GM18511 (cell line): ENCODE data around the gene ACADL.
A peak's percentile ranks its signal among the peaks of the same experiment; 100 is the strongest.

ENCODE experiments used
- ATAC-seq: cut with Tn5 transposase; IDR thresholded peaks from one replicate; pipeline ENCODE4 v1.9.1; 2021; ENCODE audit warnings: mild to moderate bottlenecking, moderate library complexity; ENCODE audit not compliant: unreplicated experiment

The ACADL gene

GRCh38 chr2:210170446-210171303 is 54.6 kb downstream of the ACADL start:
- ATAC-seq: peak; percentile 72

DNA sequence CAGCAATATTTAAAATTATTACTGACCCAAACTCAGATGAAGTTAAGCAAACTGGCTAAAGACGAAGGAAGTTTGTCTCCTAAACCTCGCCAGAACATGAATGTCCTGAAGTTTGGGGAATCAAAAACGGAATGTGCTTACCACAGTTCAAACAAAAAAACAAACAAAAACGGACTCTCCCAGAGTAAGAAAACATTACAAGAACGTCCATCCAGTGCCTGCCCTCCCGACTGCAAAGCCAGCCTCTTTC is 55.1 kb downstream of the ACADL start:
- ATAC-seq: no peak

- peak; percentile 29 for ATAC-seq
Observed at GRCh38 chr2:210169516-210170195, 55.6 kb downstream of the ACADL start.

GRCh38 chr2:210167227-210167626 is 58.0 kb downstream of the ACADL start:
- ATAC-seq: no peak

DNA sequence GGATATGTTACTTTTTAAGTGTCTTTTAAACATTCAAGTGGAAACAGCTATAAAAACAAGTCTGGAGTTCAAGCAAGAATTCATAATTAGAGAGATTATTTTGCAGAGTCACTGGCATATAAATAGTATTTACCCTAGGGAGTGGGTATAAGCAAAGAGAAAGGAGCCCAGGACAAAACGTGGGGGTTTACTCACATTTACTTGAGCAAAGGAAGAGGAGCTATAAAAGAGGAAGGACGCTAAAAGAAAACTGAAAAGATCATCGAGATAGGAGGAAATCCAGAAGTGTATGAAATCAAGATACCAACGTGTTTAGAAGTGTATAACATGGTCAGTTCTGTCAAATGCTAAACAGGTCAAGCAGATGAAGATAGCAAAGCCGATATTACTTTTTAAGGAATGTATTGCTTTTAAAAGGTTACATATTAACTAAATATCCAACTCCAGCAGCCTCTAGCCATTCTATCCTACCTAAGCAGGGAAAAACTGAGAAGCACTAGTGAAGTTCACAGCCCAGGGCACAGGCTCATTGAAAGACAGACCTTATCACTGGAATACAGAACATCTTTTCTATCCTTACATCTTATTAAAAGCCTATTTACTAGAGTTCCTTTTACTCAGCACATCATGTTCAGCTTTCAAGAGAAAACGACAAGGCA is 62.7 kb downstream of the ACADL start:
- ATAC-seq: no peak

DNA sequence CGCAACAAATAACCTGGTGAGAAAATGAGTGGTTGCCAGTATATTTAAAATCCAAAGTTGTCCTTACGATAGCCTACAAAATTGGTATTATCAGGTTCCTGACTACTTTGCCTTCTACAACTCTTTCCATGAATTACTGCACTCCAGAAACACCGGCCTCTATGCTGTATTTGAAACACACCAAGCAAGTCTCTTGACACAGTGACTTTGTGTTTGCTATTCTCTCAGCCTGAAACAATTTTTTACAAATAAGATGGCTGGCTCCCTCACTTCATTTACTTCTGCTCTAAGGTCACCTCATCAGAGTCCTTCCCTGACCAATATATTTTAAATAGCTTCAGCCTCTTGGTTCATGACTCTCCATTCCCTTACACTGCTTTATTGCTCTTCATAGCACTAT is 66.2 kb downstream of the ACADL start:
- ATAC-seq: no peak

- no peak for ATAC-seq
Observed at GRCh38 chr2:210158236-210158635, 67.0 kb downstream of the ACADL start.

GRCh38 chr2:210157526-210157925 is 67.7 kb downstream of the ACADL start:
- ATAC-seq: no peak

- no peak for ATAC-seq
Observed at GRCh38 chr2:210147614-210148013, 77.6 kb downstream of the ACADL start.
